ENCODE data around the gene CDC25A. TPM values are rescaled to one million over a fixed set of nuclear protein-coding genes. Genes with fewer than 3 reads are reported as not detected.

CDC25A gene
- total and polyA plus RNA-seq, 2 experiments from 2014 or later = 17.7 to 126 TPM

DNA sequence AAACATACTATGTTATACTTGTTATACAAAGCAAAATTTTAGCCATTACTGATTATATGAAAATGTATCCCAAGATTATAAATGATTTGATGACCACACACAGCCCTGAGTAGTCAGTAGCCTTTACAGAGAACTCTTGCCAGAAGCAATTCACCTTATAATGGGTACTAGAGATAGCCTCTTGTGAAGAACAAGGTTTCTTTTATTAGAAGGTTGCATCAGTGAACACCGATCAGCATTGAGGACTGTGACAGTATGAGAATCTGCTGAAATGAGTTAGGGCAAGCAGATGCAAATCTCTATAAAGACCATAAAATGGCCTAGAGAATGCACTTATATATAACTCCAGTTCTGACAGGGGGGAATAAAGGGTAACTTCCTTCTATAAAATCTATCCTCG, 10.1 kb downstream of the CDC25A start:
- no peaks in the 10 kb centered on the region for H3K4me1 Mint-ChIP-seq

More for the DNA sequence above, 10.1 kb downstream of the CDC25A start:
- DNase-seq (ENCODE audit: low spot score) (no peak), ATAC-seq (no peak)
- Mint-ChIP-seq H3K27ac (no peak overlapping the region), H3K4me3 (no peak overlapping the region), H3K27me3 (ENCODE audit: insufficient read depth, low read depth, poor library complexity) (no peaks in the 10 kb centered on the region), H3K36me3 (ENCODE audit: low read depth) (peaks cover 98% of the 10 kb centered on the region), H3K9me3 (no peaks in the 10 kb centered on the region)
- peaks cover 29% of the 10 kb centered on the region for H3F3A ChIP-seq (replicated peaks; ENCODE audit: low read depth)
- H3K4me3 ChIP-seq = no peak overlapping the region
- peaks cover 94% of the 10 kb centered on the region for H3K36me3 ChIP-seq (ENCODE audit: insufficient read depth)
- H4K20me1 ChIP-seq (replicated peaks; ENCODE audit: insufficient read depth) = peaks cover 46% of the 10 kb centered on the region
- peaks cover 94% of the 10 kb centered on the region for H3K79me2 ChIP-seq (replicated peaks; ENCODE audit: insufficient read depth)
- H2AFZ ChIP-seq = no peak overlapping the region
- no peaks in the 10 kb centered on the region for H3K9me2 ChIP-seq (ENCODE audit: insufficient read depth)
- no peaks in the 10 kb centered on the region for H3K4me1 ChIP-seq (ENCODE audit: insufficient read depth)
- no peak for TF ChIP-seq EZH2phosphoT487 (IDR thresholded peaks at IDR 0.05; ENCODE audit: unreplicated experiment)
- no peak for TF ChIP-seq STAT1 (IDR thresholded peaks at IDR 0.05; ENCODE audit: unreplicated experiment)
- TF ChIP-seq CREB1 (CRISPR knock-in tag; IDR thresholded peaks at IDR 0.05; ENCODE audit: low read depth) = no peak
- no peak for TF ChIP-seq CTCF (conservative IDR thresholded peaks at IDR 0.05; ENCODE audit: low read depth in 2 of 2)
- TF ChIP-seq NANOG (IDR thresholded peaks at IDR 0.05; ENCODE audit: borderline replicate concordance) = no peak
- no peak for TF ChIP-seq ZNF331 (CRISPR knock-in tag; IDR thresholded peaks at IDR 0.05; ENCODE audit: low read depth)
- no peak for TF ChIP-seq ZNF114 (CRISPR knock-in tag; IDR thresholded peaks at IDR 0.05)
- TF ChIP-seq JUNB (IDR thresholded peaks at IDR 0.05; ENCODE audit: unreplicated experiment) = no peak
- no peak for TF ChIP-seq POLR2AphosphoS5 (IDR thresholded peaks at IDR 0.05; ENCODE audit: low read depth)
- no peak for TF ChIP-seq EZH2 (IDR thresholded peaks at IDR 0.05; ENCODE audit: low read depth, unreplicated experiment)
- TF ChIP-seq REST (IDR thresholded peaks at IDR 0.05; ENCODE audit: unreplicated experiment) = no peak
- no peak for TF ChIP-seq ETS1 (IDR thresholded peaks at IDR 0.05)
- TF ChIP-seq, protein P1, sequence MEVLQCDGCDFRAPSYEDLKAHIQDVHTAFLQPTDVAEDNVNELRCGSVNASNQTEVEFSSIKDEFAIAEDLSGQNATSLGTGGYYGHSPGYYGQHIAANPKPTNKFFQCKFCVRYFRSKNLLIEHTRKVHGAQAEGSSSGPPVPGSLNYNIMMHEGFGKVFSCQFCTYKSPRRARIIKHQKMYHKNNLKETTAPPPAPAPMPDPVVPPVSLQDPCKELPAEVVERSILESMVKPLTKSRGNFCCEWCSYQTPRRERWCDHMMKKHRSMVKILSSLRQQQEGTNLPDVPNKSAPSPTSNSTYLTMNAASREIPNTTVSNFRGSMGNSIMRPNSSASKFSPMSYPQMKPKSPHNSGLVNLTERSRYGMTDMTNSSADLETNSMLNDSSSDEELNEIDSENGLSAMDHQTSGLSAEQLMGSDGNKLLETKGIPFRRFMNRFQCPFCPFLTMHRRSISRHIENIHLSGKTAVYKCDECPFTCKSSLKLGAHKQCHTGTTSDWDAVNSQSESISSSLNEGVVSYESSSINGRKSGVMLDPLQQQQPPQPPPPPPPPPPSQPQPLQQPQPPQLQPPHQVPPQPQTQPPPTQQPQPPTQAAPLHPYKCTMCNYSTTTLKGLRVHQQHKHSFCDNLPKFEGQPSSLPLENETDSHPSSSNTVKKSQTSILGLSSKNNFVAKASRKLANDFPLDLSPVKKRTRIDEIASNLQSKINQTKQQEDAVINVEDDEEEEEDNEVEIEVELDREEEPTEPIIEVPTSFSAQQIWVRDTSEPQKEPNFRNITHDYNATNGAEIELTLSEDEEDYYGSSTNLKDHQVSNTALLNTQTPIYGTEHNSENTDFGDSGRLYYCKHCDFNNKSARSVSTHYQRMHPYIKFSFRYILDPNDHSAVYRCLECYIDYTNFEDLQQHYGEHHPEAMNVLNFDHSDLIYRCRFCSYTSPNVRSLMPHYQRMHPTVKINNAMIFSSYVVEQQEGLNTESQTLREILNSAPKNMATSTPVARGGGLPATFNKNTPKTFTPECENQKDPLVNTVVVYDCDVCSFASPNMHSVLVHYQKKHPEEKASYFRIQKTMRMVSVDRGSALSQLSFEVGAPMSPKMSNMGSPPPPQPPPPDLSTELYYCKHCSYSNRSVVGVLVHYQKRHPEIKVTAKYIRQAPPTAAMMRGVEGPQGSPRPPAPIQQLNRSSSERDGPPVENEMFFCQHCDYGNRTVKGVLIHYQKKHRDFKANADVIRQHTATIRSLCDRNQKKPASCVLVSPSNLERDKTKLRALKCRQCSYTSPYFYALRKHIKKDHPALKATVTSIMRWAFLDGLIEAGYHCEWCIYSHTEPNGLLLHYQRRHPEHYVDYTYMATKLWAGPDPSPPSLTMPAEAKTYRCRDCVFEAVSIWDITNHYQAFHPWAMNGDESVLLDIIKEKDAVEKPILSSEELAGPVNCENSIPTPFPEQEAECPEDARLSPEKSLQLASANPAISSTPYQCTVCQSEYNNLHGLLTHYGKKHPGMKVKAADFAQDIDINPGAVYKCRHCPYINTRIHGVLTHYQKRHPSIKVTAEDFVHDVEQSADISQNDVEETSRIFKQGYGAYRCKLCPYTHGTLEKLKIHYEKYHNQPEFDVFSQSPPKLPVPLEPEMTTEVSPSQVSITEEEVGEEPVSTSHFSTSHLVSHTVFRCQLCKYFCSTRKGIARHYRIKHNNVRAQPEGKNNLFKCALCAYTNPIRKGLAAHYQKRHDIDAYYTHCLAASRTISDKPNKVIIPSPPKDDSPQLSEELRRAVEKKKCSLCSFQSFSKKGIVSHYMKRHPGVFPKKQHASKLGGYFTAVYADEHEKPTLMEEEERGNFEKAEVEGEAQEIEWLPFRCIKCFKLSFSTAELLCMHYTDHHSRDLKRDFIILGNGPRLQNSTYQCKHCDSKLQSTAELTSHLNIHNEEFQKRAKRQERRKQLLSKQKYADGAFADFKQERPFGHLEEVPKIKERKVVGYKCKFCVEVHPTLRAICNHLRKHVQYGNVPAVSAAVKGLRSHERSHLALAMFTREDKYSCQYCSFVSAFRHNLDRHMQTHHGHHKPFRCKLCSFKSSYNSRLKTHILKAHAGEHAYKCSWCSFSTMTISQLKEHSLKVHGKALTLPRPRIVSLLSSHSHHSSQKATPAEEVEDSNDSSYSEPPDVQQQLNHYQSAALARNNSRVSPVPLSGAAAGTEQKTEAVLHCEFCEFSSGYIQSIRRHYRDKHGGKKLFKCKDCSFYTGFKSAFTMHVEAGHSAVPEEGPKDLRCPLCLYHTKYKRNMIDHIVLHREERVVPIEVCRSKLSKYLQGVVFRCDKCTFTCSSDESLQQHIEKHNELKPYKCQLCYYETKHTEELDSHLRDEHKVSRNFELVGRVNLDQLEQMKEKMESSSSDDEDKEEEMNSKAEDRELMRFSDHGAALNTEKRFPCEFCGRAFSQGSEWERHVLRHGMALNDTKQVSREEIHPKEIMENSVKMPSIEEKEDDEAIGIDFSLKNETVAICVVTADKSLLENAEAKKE (CRISPR knock-in tag; IDR thresholded peaks at IDR 0.05) = no peak
- no peak overlapping the region for H3K4me2 ChIP-seq
- H3K27ac ChIP-seq (ENCODE audit: low read depth) = no peak overlapping the region
- H3K27me3 ChIP-seq (ENCODE audit: insufficient read depth) = no peaks in the 10 kb centered on the region

All from GM23338 (cell line).